Tibial nerve (tissue), 4 donors: ENCODE results near the gene SNX24.

Experiments used
- CTCF ChIP-seq, 5 experiments: fragments of 200-600 bp in 3 of 5; fragments of 450-650 bp in 2 of 5; sonication (generic) in 3 of 5; IDR thresholded peaks; one replicate each; pipeline ENCODE4 v1.5.1; 2016 to 2019; ENCODE audit warnings: antibody characterized with exemption in 5 of 5, mild to moderate bottlenecking in 3 of 5, moderate library complexity in 2 of 5
- EP300 ChIP-seq, 2 donors: sonication (generic); formaldehyde crosslinking; IDR thresholded peaks; one replicate each; pipeline ENCODE4 v1.6.1; 2017; ENCODE audit warnings: antibody characterized with exemption in 2 of 2, mild to moderate bottlenecking in 1 of 2
- POLR2A ChIP-seq, 2 donors: fragments of 450-650 bp; IDR thresholded peaks; one replicate each; pipeline ENCODE4 v1.6.1; 2017; ENCODE audit warnings: antibody characterized with exemption in 2 of 2, mild to moderate bottlenecking in 2 of 2, moderate library complexity in 2 of 2

DNA sequence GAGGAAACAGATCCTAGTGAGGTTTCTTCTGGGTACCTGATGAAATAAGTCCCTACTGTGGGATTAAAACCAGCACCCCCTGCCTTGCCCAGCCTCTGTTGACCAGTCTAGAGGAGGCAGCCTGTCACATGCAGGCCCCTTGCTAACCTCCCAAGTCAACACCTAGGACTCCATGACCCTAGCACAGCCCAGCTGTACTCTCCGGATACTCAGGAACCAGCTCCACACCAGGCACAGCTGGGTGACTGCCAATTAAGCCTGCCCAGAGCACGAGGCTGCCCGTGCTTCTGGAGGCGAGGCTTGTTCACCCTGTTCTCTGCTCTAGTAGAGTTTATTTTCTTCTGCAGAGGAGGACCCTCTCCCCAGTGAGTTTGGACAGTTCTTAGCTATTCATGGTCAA lies 92.5 kb downstream of the SNX24 start:
- no peak for TF ChIP-seq CTCF (IDR thresholded peaks at IDR 0.05)
- TF ChIP-seq POLR2A (IDR thresholded peaks at IDR 0.05): no peak
- peak in 1 of 2 donors; percentile 13 for TF ChIP-seq EP300 (IDR thresholded peaks at IDR 0.05)
